Prostate gland (tissue), 2 donors: ENCODE data around the gene DDAH1. TPM values are rescaled to one million over a fixed set of nuclear protein-coding genes. Genes with fewer than 3 reads are reported as not detected.

Experiments
- DNase-seq: peaks from one replicate; pipeline ENCODE4 v3.0.0-alpha.2; 2019; ENCODE audit warnings: low spot score
- H3K27ac ChIP-seq, 2 donors: fragments of 200-600 bp; sonication (generic); 2 replicates each; pipeline ENCODE4 v1.5.1; 2017 to 2019
- H3K27me3 ChIP-seq: fragments of 200-600 bp; sonication (generic); replicated peaks from 2 replicates; pipeline ENCODE4 v1.5.1; 2019; ENCODE audit not compliant: insufficient read depth
- H3K36me3 ChIP-seq, 2 donors: fragments of 200-600 bp; sonication (generic); 1 replicate in 1 of 2; 2 replicates in 1 of 2; pipeline versions ENCODE4 v1.5.1 to v1.8.1; 2017 to 2019
- H3K4me1 ChIP-seq: fragments of 200-600 bp; sonication (generic); replicated peaks from 2 replicates; pipeline ENCODE4 v1.5.1; 2019
- H3K4me3 ChIP-seq, 2 donors: fragments of 200-600 bp; sonication (generic); 2 replicates each; pipeline ENCODE4 v1.5.1; 2017 to 2019
- H3K9me3 ChIP-seq: fragments of 200-600 bp; sonication (generic); 2 replicates; pipeline ENCODE4 v1.5.1; 2017
- CTCF ChIP-seq, 4 experiments: fragments of 200-600 bp in 2 of 4; fragments of 450-650 bp in 2 of 4; sonication (generic) in 2 of 4; IDR thresholded peaks; 1 replicate in 3 of 4; 2 replicates in 1 of 4; pipeline ENCODE4 v1.5.1; 2016 to 2019; ENCODE audit warnings: antibody characterized with exemption in 4 of 4, mild to moderate bottlenecking in 2 of 4, moderate library complexity in 2 of 4
- POLR2A ChIP-seq: fragments of 450-650 bp; IDR thresholded peaks from one replicate; pipeline ENCODE4 v1.6.1; 2016; ENCODE audit warnings: antibody characterized with exemption, mild to moderate bottlenecking
- POLR2AphosphoS5 ChIP-seq: sonication (generic); formaldehyde crosslinking; IDR thresholded peaks from one replicate; pipeline ENCODE4 v1.6.1; 2017; ENCODE audit warnings: antibody characterized with exemption
- WGBS: methylation state at CpG from one replicate; pipeline ENCODE4 v1.1.5; 2018; 5-methylcytosine and 5-hydroxymethylcytosine counted together
- intact Hi-C: fragments of 100-400 bp; cut with DNase I; formaldehyde crosslinking; loops from one replicate; pipeline ENCODE4 v1.14.2; 2022
- total RNA-seq, 2 donors: library from RNA; depleted of rRNA; stranded (reverse); fragments of >200 nt; gene quantifications; one replicate each; pipeline ENCODE4 v1.1.0, GENCODE V29; 2016

Gene DDAH1
- total RNA-seq, 2 donors from 2014 or later: 61.6 to 70.7 TPM

DNA sequence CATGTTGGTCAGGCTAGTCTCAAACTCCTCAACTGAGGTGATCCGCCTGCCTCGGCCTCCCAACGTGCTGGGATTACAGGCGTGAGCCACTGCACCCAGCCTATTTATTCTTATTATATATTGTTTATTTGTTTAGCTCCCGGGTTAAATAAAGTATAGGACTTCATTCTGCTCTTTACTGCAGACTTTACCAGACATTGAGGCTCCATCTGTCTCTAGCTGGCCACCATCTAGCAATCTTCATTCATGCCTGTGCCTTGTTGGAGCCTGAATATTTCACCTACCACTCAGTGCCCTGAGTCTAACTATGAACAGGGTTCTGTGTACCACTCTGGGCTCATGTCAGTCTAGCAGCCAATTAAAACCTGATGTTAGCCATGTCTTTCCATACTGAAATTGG is 2.1 kb upstream of the DDAH1 start:
- Histone ChIP-seq H3K4me1 (no peaks in the 10 kb centered on the region), H3K27me3 (no peaks in the 10 kb centered on the region), H3K4me3 (no peak overlapping the region), H3K27ac (no peak overlapping the region), H3K36me3 (no peaks in the 10 kb centered on the region), H3K9me3 (no peaks in the 10 kb centered on the region)
- 95% methylated on average over 5 of the region's 5 CpGs for WGBS
- DNase-seq: no peak
- no peak for TF ChIP-seq CTCF (IDR thresholded peaks at IDR 0.05)
- intact Hi-C loops: no loop called here

DNA sequence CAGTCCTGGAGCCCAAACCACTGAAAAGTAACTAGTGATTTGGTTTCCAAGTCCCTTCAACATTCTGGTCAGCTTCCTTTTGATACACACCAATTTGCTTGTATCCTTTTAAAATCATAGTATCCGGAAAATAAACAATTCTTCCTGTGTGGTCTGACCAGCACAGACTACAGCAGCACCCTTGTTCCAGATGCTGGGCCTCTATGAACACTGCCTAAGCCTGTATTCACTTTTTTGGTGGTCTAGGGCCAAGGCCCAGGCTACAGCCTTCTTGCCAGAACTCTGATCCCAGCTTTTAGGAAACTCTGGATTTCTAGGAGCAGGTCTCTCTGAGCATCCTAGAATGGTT is 801 bp upstream of the DDAH1 start:
- intact Hi-C loops: no loop called here
- Histone ChIP-seq H3K9me3 (no peaks in the 10 kb centered on the region), H3K4me3 (peak overlapping the region; percentile 63 to 73), H3K4me1 (no peaks in the 10 kb centered on the region), H3K27me3 (no peaks in the 10 kb centered on the region), H3K36me3 (no peaks in the 10 kb centered on the region), H3K27ac (peak overlapping the region; percentile 78 to 86)
- TF ChIP-seq POLR2AphosphoS5 (no peak), POLR2A (no peak), CTCF (IDR thresholded peaks at IDR 0.05) (no peak)
- no peak for DNase-seq
- WGBS: 63% methylated on average over 1 of the region's 1 CpG

GRCh38 chr1:85464497-85465098 is 361 bp downstream of the DDAH1 start:
- no peaks in the 10 kb centered on the region for H3K36me3 ChIP-seq
- WGBS: under 1% methylated on average over 41 of the region's 72 CpGs
- no peaks in the 10 kb centered on the region for H3K4me1 ChIP-seq
- peak overlapping the region; percentile 78 to 86 for H3K27ac ChIP-seq
- no peaks in the 10 kb centered on the region for H3K27me3 ChIP-seq
- H3K4me3 ChIP-seq: peak overlapping the region; percentile 63 to 73
- DNase-seq: peak; percentile 29
- intact Hi-C loops: no loop called here
- TF ChIP-seq CTCF (IDR thresholded peaks at IDR 0.05) (no peak), POLR2AphosphoS5 (no peak), POLR2A (no peak)
- no peaks in the 10 kb centered on the region for H3K9me3 ChIP-seq

DNA sequence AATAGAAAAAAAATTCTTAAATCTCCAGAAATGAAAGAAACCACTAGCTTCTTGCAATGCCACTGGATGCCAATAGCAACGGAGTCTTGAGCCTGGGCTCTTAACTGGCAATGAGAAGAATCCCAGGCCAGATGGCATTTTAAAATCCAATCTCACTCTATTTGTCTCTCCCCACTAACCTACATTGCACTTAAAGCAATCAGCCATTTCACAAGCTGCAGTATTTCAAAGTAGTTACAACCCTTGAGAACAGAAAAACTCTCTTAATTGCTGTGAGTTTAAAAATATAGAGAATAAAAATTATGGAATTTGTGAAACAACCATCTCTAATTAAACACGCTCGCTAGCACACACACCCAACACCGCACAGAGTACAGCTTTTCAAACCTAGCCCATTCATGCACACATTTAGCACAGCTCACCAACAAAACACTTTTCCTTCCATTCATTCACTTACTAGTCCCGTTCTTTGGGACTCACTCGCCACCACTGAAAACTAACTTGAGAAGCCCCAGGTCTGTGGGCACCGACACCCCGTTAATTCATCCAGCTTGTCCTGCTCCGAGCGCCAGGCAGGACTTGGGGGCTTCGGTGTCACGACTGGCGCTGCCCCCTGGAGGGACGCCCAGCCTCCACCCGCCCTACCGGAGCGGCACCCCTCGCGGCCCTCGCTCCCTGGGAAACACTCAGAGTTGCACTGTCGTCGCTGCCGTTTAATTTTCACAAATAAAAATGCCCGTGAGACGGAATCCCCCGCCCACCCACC is 1.0 kb downstream of the DDAH1 start:
- H3K4me1 ChIP-seq: no peaks in the 10 kb centered on the region
- no peak for DNase-seq
- H3K36me3 ChIP-seq: no peaks in the 10 kb centered on the region
- 4% methylated on average over 26 of the region's 26 CpGs for WGBS
- H3K27ac ChIP-seq: peak overlapping the region; percentile 78 to 86
- no peaks in the 10 kb centered on the region for H3K27me3 ChIP-seq
- no peaks in the 10 kb centered on the region for H3K9me3 ChIP-seq
- intact Hi-C loops: no loop called here
- H3K4me3 ChIP-seq: peak overlapping the region; percentile 63 to 73
- TF ChIP-seq POLR2AphosphoS5 (no peak), POLR2A (no peak), CTCF (IDR thresholded peaks at IDR 0.05) (no peak)
